Fibroblast of pulmonary artery (primary cell): ENCODE data around the gene BCAR1.
"Not testable (repeated sequence)": the region's sequence is repeated elsewhere in the genome, so short reads cannot be mapped to it uniquely, and the experiment has no call there.

ENCODE experiments used
- DNase-seq: peaks from one replicate; pipeline ENCODE4 v3.0.0-alpha.2; 2010; ENCODE audit warnings: low read depth
- H3K4me3 ChIP-seq: replicated peaks from 2 replicates; pipeline ENCODE4 v1.5.1; 2011; ENCODE audit warnings: low read depth, mild to moderate bottlenecking, control low read depth, low read length, moderate library complexity
- TF ChIP-seq, protein P1 (sequence below): IDR thresholded peaks from 2 replicates; pipeline ENCODE4 v1.5.1; 2011; ENCODE audit warnings: mild to moderate bottlenecking, control low read depth, low read length, inconsistent platforms; ENCODE audit errors: missing control alignments

Gene BCAR1

DNA sequence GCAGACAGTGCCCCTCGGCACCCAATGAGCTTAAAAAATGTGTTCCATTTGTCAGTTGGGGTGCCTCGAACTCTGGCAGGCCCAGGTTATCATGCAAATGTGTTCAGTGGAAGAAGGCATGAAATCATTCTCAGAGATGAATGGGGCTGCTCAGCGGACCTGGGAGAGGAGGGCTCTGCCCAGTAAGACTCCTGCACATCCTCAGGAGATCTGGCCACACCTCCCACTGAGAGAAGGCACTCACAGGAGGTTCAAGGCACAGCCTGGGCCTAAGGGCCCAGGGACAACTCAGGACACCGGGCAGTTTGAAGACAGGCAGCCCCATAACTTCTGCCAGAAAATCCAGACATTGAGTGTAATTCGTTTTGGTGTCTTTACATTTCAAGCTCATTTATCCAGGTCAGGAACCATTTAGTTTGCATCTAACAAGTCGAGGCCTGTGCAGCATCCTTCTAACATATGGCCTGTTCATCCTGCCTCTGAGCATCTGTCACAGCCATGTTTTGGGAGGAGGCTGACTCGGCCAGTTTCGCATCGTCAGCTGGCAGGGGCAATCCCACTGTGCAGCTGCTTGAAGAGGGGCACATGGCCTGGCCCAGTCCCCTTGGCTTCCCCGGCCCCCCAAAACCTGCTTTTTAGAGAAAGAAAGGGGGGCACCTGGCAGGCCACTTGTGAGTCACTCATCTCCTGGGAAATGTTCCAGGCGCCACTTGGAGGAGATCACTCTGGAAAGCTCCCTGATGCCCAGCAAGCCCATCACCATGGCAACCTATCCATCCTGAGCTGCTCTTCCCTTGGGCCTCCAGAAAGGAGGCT is 31.2 kb upstream of the BCAR1 start:
- TF ChIP-seq, protein P1, sequence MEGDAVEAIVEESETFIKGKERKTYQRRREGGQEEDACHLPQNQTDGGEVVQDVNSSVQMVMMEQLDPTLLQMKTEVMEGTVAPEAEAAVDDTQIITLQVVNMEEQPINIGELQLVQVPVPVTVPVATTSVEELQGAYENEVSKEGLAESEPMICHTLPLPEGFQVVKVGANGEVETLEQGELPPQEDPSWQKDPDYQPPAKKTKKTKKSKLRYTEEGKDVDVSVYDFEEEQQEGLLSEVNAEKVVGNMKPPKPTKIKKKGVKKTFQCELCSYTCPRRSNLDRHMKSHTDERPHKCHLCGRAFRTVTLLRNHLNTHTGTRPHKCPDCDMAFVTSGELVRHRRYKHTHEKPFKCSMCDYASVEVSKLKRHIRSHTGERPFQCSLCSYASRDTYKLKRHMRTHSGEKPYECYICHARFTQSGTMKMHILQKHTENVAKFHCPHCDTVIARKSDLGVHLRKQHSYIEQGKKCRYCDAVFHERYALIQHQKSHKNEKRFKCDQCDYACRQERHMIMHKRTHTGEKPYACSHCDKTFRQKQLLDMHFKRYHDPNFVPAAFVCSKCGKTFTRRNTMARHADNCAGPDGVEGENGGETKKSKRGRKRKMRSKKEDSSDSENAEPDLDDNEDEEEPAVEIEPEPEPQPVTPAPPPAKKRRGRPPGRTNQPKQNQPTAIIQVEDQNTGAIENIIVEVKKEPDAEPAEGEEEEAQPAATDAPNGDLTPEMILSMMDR = no peak
- H3K4me3 ChIP-seq = no peak overlapping the region
- DNase-seq = no peak

DNA sequence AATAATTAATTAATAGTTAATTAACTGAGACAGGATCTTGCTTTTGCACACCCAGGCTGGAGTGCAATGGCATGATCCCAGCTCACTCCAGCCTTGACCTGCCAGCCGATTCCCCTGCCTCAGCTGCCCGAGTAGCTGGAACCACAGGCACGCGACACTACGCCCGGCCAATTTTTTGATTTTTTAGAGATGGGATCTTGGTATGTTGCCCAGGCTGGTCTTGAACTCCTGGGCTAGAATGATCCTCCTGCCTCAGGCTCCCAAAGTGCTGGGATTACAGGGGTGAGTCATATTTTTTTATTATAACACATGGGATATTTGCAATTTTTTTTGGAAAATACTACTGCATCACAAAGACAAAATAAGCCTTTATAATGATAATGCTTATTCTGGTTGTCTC is 30.4 kb upstream of the BCAR1 start:
- TF ChIP-seq, protein P1 = no peak
- DNase-seq = no peak
- H3K4me3 ChIP-seq = no peak overlapping the region

DNA sequence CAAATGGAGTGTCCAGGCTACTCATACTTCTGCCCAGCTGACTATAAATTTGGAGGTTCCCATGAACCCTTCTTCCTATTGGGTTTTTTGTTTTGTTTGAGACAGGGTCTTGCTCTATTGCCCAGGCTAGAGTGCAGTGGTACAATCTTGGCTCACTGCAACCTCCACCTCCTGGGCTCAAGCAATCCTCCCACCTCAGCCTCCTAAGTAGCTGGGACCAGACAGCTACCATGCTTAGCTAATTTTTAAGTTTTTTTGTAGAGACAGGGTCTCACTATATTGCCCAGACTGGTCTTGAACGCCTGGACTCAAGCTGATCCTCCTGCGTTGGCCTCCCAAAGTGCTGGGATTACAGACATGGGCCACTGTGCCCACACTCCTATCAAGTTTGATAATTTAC is 29.6 kb upstream of the BCAR1 start:
- not testable (repeated sequence) for H3K4me3 ChIP-seq, DNase-seq

DNA sequence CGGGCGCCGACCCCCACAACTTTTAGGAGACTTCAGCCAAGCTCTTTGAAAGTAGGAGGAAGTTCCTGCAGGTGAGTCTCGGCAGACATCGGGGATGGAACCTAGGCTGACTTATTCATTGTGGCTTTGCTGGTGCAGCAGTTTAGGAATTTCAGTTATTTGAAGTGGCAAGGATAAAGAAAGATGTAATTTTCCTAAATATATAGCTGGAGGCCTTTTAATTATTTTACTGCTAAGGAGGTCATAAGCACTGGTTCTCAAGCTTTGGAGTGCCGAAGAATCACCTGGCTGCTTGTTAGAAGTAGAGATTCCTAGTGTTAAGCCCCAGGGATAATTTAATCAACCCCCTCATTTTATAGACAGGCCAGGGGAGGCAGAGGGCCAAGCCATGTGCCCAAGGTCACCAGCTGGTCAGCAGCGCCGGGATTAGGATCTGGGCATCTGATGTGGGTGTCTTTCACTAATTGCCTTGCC is 28.9 kb upstream of the BCAR1 start:
- TF ChIP-seq, protein P1 = no peak
- H3K4me3 ChIP-seq = no peak overlapping the region
- no peak for DNase-seq

DNA sequence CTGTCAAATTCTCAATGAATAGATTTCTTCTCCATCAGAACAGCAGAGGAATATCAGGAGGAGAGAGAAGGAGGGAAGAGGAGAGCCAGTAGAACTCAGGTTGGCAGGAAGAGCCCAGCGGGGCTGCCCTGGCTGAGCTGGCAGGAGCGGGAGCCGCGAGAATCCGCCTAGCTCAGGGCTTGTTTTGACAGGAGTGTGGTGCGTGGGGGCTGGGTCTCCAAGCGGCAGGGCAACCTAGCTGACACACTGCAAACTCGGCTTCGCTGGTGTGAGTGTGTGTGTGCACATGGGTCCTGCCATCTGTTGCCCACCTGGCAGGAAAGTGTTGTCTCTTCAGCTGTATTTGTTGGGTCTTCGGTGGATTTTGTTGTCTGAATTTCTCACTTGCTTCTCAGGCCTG is 27.9 kb upstream of the BCAR1 start:
- TF ChIP-seq, protein P1 = no peak
- DNase-seq = no peak
- no peak overlapping the region for H3K4me3 ChIP-seq

DNA sequence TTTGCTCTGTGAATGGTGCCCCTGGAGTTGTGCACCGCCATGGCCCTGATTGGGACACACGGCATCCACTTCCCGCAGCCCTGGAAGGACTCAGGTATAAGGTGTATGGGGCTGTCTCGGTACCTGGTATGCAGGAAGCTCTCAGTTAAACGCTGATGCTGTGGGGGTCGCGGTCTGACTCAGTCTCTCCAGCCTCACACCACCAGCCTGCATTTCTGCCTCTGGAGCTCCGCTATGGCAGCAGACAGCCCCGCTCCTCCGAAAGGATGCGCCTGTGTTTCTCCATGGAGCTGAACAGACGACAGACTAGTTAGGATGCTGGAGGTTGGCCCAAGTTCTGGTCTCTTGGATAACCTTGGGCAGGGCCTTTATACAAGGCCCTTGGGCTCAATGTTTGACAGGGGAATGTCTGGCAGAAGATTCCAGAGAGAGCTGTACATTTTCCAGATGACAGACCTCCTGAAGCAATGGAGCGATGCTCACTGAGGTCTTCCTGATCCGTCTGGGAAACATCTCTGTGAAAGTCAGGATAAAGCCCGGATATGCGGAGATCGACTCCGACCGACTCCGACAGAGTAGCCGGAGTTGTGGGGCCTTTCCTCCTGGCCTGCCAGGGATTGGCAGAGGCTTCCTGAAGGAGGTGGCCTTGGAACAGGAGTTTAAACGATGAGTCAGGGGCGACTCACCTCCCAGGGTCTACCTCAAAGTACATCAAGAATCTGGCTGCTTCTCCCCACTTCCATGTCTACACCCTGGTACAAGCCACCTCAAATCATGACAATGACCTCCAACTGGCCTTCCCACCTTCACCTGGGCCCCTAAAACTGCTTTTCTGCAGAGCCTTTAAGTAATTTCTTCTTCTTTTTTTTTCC is 21.9 kb upstream of the BCAR1 start:
- DNase-seq = no peak
- H3K4me3 ChIP-seq = no peak overlapping the region
- TF ChIP-seq, protein P1 = no peak

DNA sequence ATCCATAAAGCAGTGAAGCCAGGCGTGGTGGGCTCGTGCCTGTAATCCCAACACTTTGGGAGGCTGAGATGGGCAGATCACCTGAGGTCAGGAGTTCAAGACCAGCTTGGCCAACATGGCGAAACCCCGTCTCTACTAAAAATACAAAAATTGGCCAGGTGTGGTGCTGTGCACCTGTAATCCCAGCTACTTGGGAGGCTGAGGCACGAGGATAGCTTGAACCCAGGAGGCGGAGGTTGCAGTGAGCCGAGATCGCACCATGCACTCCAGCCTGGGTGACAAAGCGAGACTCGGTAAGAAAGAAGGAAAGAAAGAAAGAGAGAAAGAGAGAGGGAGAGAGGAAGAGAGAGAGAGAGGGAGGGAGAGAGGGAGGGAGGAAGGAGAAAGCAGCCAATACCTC is 21.2 kb upstream of the BCAR1 start:
- DNase-seq, H3K4me3 ChIP-seq: not testable (repeated sequence)
